Loucy (cell line): ENCODE results near the gene ACVR1.

ENCODE experiments used
- EZH2phosphoT487 ChIP-seq: fragments of 200-600 bp; IDR thresholded peaks from 2 replicates; pipeline ENCODE4 v1.6.1; 2018; ENCODE audit warnings: antibody characterized with exemption, mild to moderate bottlenecking, moderate library complexity, borderline replicate concordance
- TF ChIP-seq, protein P1 (sequence below): fragments of 200-600 bp; sonication (generic); conservative IDR thresholded peaks from 2 replicates; pipeline ENCODE4 v1.5.1; 2014; ENCODE audit warnings: mild to moderate bottlenecking, antibody characterized with exemption, low read length

DNA sequence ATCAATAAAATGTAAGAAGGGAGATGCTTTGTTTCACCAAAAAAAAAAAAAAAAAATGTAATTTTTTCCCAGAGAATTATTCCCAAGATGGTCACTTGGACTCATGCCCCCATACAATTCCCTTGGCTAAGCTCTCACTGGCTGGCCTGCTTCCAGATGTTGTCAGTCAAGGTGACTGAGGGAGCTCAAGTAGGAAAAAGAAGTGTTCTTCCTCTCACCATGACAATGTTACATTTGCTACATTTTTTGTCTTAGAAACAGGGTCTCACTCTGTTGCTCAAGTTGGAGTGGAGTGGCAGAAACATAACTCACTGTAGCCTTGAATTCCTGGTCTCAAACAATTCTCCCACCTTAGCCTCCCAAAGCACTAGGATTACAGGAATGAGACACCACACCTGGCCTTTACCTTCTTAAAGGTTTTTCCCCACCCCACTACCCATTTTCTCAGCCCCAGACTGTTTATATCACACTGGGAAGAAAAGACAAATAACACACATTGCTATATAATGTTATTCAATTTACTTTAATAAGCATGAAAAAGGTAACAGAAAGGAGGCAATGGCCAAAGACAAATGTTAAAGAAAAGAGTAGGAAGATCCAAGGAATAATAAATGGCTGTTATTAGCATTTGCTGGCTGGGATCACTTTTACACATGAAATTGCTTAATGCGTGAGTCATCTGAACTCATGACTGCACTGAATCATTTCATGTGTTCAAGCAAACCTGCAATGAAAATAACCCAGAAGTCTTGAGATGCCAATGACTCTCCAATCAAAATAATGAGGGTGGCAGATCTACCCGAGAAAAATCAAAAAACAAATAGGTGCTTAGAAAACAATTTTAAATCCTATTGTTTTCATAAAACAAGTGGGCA is 45.2 kb downstream of the ACVR1 start:
- TF ChIP-seq, protein P1, sequence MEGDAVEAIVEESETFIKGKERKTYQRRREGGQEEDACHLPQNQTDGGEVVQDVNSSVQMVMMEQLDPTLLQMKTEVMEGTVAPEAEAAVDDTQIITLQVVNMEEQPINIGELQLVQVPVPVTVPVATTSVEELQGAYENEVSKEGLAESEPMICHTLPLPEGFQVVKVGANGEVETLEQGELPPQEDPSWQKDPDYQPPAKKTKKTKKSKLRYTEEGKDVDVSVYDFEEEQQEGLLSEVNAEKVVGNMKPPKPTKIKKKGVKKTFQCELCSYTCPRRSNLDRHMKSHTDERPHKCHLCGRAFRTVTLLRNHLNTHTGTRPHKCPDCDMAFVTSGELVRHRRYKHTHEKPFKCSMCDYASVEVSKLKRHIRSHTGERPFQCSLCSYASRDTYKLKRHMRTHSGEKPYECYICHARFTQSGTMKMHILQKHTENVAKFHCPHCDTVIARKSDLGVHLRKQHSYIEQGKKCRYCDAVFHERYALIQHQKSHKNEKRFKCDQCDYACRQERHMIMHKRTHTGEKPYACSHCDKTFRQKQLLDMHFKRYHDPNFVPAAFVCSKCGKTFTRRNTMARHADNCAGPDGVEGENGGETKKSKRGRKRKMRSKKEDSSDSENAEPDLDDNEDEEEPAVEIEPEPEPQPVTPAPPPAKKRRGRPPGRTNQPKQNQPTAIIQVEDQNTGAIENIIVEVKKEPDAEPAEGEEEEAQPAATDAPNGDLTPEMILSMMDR, result no peak
- no peak for TF ChIP-seq EZH2phosphoT487
